Keratinocyte (primary cell): ENCODE measurements around the gene DEGS2.

Experiments
- CTCF ChIP-seq, 3 experiments: IDR thresholded peaks in 1 of 3; conservative IDR thresholded peaks in 1 of 3; optimal IDR thresholded peaks in 1 of 3; 2 replicates in 2 of 3; 3 replicates in 1 of 3; pipeline versions ENCODE3 to v1.5.1; 2011; ENCODE audit warnings: low read length in 3 of 3, mild to moderate bottlenecking in 3 of 3, moderate library complexity in 2 of 3, control low read depth in 1 of 3, inconsistent platforms in 1 of 3; ENCODE audit not compliant: insufficient read depth in 2 of 3; ENCODE audit errors: extremely low read depth in 1 of 3
- EZH2 ChIP-seq: IDR thresholded peaks from one replicate; pipeline ENCODE4 v1.6.1; 2012; ENCODE audit warnings: inconsistent platforms, mild to moderate bottlenecking, low read length, moderate library complexity

GRCh38 chr14:100135784-100136183, 23.7 kb downstream of the DEGS2 start:
- TF ChIP-seq CTCF (optimal IDR thresholded peaks at IDR 0.05 in 1 of 3, IDR thresholded peaks at IDR 0.05 in 1 of 3, conservative IDR thresholded peaks at IDR 0.05 in 1 of 3; ENCODE audit: extremely low read depth in 1 of 3, insufficient read depth in 2 of 3, low read length in 3 of 3) (no peak), EZH2 (no peak)
